HG02884 (cell line): Measurements from ENCODE around the gene ITGA11.

Experiments used
- ATAC-seq: cut with Tn5 transposase; IDR thresholded peaks from one replicate; pipeline ENCODE4 v1.9.1; 2021; ENCODE audit warnings: mild to moderate bottlenecking, moderate library complexity; ENCODE audit not compliant: unreplicated experiment

Gene ITGA11

GRCh38 chr15:68316061-68316804 lies 115.7 kb downstream of the ITGA11 start:
- no peak for ATAC-seq

DNA sequence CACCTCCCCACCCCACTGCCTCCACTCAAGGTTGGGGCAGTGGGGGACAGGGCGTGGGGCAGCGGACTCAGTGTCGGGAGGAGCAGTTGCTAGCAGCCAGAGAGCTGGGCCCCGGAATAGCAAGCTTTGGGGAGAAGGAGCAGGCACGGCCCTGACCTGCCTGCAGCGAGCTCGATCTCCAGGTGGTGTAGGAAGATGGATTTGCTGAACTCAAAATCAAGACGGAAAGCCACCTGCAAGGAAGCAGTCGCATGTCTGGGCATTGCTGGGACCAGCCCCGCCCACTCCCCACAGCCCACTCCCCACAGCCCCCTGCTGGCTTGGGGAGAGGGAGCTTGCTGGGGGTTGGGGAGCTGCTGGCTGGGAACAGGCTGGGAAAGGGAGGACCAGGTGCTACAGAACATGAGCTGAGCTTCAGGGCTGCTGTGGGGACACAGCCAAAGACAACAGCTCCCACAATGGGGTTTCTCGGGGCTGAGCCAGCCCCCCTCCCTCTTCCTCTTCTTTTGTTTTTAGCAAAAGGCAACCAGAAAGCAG lies 116.4 kb downstream of the ITGA11 start:
- ATAC-seq: no peak

- ATAC-seq: no peak
These were observed 116.9 kb downstream of the ITGA11 start for GRCh38 chr15:68315035-68315434.

- ATAC-seq: no peak
These were observed 117.4 kb downstream of the ITGA11 start for GRCh38 chr15:68314563-68314962.

- ATAC-seq: no peak
These were observed 118.2 kb downstream of the ITGA11 start for GRCh38 chr15:68313501-68314410.

- ATAC-seq: no peak
These were observed 119.2 kb downstream of the ITGA11 start for GRCh38 chr15:68312701-68313204.

DNA sequence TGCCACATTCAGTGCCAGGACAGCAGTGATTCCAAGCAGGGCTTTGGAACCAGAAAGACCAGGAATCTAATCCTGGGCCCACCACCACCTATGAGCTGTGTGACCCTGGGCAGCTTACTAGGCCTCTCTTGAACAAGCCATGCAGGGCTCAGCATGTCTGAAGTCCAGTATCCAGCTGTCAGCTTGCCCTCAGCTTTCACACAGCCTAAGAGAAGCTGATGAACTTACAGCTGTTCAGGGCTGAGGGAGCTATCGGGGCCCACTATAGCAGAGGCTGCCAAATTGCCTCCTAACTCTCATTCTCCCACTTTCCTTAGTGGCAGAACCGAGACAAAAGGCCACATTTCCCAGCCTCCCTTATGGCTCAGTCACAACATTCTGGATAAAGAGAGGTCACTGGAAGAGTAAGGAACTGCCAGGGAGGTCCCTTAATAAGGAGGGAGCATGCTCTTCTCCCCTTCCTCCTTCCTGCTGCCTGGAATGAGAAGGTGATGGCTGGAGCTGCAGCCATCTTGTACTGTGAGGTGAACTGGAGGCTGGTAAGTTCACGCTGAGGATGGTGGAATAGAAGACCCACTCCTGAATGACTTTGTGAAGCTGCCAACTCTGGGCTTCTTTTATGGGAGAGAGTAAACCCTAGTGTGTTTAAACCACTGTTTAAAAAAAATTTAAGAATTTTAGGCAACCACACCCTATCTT lies 120.0 kb downstream of the ITGA11 start:
- no peak for ATAC-seq

- ATAC-seq: no peak
These were observed 120.5 kb downstream of the ITGA11 start for GRCh38 chr15:68311464-68311835.

DNA sequence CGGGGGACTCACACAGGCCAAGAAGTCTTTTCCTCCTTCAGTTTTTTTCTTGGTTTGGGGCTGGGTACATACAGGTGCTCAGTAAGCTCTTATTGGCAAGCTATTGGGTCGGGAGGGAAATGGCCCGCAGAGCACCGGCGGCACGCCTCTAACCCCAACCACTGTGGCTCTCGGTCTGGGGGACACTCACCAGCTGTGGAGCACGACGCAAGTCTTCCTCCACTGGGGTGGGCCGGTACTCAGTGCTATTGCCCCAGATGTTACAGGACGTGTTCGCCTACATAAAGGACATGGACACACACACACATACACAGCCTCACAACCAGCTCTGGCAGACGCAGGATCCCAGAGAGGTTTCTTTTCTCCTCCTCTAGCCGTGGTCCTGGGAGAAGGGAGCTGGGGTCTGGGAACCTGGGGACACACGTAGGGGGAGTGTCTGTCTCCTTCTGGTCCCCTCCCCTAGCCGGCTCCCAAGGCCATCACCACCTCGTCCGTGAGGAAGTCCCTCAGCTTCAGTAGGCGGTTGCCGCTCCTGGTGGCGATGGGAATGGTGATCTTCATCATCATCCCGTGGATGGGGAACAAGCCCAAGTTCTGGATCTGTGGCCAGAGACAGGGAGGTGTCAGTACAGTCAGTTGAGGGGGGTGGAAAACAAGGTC lies 121.0 kb downstream of the ITGA11 start:
- no peak for ATAC-seq

GRCh38 chr15:68310178-68310803 lies 121.7 kb downstream of the ITGA11 start:
- ATAC-seq: no peak

GRCh38 chr15:68309024-68309423 lies 122.9 kb downstream of the ITGA11 start:
- ATAC-seq: no peak

GRCh38 chr15:68307131-68307928 lies 124.6 kb downstream of the ITGA11 start:
- ATAC-seq: no peak

DNA sequence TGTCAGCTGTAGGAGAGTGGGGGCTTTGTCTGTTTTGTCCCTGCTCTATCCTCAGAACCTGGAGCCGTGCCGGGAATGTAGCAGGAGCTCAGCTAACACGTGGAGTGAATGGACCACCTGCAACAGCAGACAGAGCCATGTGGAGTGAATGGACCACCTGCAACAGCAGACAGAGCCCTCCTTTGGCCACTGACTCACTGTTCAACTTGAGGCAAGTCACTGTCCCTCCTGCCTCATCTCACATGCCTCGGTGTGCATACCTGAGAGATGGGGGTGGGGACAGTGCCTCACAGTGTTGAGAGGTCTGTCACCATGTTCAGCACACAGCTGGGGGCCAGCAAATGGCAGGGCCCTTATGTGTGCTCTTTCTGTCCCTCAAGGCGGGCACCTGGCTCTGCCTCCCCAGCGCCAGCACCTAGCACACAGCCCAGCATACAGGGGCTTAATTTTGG lies 126.5 kb downstream of the ITGA11 start:
- no peak for ATAC-seq

DNA sequence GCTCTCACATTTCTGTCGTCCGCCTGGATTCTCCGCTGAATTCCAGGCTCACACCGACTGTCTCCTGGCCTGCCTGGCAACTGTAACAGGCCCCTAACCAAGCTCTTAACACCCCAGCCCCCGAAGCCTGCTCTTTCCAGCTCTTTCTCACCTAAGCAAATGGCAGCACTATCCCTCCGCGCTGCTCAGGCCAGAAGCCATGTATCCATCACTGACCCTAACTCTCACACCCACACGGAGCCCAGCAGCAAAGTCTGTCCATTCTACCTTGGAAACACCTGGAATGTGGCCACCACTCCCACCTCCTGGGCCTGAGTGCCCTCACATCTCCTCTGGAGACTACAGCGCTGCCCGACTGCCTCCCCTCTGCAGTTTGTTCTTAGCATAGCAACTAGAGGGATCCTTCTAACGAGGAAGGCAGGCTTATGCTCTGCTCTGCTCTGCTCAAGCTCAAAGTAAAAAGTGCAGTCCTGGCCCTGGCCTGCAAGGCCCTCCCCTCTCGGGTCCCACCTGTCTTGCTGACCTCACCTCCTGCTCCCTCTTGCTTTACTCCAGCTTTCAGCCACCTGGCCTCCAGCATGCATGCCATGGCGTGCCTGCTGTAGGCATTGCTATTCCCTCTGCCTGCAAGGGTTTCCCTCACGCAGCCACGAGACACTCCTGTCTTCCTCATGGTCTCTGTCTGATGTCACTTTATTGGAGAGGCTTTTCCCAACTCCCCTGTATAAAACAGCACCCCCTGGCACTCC lies 127.2 kb downstream of the ITGA11 start:
- ATAC-seq: no peak

GRCh38 chr15:68303560-68304436 lies 128.2 kb downstream of the ITGA11 start:
- no peak for ATAC-seq

DNA sequence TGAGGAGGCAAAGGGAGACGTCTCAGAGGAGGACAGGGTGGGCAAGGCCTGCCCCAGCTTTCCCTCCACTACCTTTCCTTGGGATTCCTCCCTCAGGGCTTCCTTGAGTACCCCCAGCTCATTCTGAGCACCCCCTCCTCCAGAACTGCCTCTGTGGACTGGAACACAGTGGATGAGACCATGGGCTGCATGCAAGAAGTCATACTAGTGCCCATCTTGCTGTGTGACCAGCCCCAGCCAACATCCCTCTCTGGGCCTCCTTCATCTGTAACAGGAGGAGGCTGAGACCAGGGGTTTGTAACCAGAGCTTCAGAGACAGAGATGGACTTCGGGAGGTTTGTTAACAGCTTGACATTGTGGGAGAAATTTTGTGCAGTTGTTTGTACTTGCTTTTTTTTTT lies 128.8 kb downstream of the ITGA11 start:
- no peak for ATAC-seq

GRCh38 chr15:68302729-68303128 lies 129.2 kb downstream of the ITGA11 start:
- no peak for ATAC-seq
